Glutamatergic neuron (in vitro differentiated cells): ENCODE measurements around the gene SERPINI2. TPM values are rescaled to one million over a fixed set of nuclear protein-coding genes. Genes with fewer than 3 reads are reported as not detected.

Experiments
- DNase-seq: peaks from one replicate; pipeline ENCODE4 v3.0.0; 2022
- H3K27ac Mint-ChIP-seq: one replicate; pipeline ENCODE4 v1.8.0; 2020; ENCODE audit warnings: mild to moderate bottlenecking, mixed read lengths, inconsistent platforms; ENCODE audit not compliant: unreplicated experiment
- H3K27me3 Mint-ChIP-seq: one replicate; pipeline ENCODE4 v1.8.0; 2020; ENCODE audit warnings: mild to moderate bottlenecking, moderate library complexity, mixed read lengths, inconsistent platforms; ENCODE audit not compliant: unreplicated experiment
- H3K36me3 Mint-ChIP-seq: one replicate; pipeline ENCODE4 v1.8.0; 2020; ENCODE audit warnings: mild to moderate bottlenecking, mixed read lengths, inconsistent platforms; ENCODE audit not compliant: unreplicated experiment
- H3K4me1 Mint-ChIP-seq: one replicate; pipeline ENCODE4 v1.8.0; 2020; ENCODE audit warnings: mild to moderate bottlenecking, low read depth, mixed read lengths, inconsistent platforms; ENCODE audit not compliant: unreplicated experiment
- H3K4me3 Mint-ChIP-seq: one replicate; pipeline ENCODE4 v1.8.0; 2020; ENCODE audit warnings: mild to moderate bottlenecking, mixed read lengths, inconsistent platforms; ENCODE audit not compliant: unreplicated experiment
- H3K9me3 Mint-ChIP-seq: one replicate; pipeline ENCODE4 v1.8.0; 2020; ENCODE audit warnings: mild to moderate bottlenecking, moderate library complexity, mixed read lengths, inconsistent platforms; ENCODE audit not compliant: unreplicated experiment
- total RNA-seq: library from RNA; stranded (reverse); fragmentation: NEBNext Ultra II Directional; extraction: Animal tissue kit (Norgen Biotek cat#: 25700); gene quantifications from one replicate; pipeline ENCODE4 v1.2.1, GENCODE V29; 2021; ENCODE audit not compliant: unreplicated experiment
- TF ChIP-seq, protein P1 (sequence below): fragments of 200-600 bp; sonication (generic); IDR thresholded peaks from one replicate; pipeline ENCODE4 v1.5.0; 2021; ENCODE audit not compliant: partially characterized antibody, unreplicated experiment

Gene SERPINI2
- total RNA-seq, 1 donor from 2014 or later: not detected

DNA sequence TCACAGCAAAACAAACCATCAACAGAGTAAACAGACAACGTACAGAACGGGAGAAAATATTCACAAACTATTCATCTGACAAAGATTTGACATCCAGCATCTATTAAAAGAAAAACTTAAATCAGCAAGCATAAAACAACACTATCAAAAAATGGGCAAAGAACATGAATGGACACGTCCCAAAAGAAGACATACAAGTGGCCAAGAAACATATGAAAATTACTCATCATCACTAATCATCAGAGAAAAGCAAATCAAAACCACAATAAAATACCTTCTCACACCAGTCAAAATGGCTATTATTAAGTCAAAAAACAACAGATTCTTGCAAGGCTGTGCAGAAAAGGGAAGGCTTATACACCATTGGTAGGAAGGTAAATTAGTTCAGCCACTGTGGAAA lies 13.7 kb upstream of the SERPINI2 start:
- TF ChIP-seq, protein P1, sequence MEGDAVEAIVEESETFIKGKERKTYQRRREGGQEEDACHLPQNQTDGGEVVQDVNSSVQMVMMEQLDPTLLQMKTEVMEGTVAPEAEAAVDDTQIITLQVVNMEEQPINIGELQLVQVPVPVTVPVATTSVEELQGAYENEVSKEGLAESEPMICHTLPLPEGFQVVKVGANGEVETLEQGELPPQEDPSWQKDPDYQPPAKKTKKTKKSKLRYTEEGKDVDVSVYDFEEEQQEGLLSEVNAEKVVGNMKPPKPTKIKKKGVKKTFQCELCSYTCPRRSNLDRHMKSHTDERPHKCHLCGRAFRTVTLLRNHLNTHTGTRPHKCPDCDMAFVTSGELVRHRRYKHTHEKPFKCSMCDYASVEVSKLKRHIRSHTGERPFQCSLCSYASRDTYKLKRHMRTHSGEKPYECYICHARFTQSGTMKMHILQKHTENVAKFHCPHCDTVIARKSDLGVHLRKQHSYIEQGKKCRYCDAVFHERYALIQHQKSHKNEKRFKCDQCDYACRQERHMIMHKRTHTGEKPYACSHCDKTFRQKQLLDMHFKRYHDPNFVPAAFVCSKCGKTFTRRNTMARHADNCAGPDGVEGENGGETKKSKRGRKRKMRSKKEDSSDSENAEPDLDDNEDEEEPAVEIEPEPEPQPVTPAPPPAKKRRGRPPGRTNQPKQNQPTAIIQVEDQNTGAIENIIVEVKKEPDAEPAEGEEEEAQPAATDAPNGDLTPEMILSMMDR: no peak
- Mint-ChIP-seq H3K4me3 (no peak overlapping the region), H3K36me3 (no peaks in the 10 kb centered on the region), H3K27me3 (peaks cover 2% of the 10 kb centered on the region), H3K9me3 (peaks cover 2% of the 10 kb centered on the region), H3K27ac (no peak overlapping the region), H3K4me1 (no peaks in the 10 kb centered on the region)
- DNase-seq: no peak

DNA sequence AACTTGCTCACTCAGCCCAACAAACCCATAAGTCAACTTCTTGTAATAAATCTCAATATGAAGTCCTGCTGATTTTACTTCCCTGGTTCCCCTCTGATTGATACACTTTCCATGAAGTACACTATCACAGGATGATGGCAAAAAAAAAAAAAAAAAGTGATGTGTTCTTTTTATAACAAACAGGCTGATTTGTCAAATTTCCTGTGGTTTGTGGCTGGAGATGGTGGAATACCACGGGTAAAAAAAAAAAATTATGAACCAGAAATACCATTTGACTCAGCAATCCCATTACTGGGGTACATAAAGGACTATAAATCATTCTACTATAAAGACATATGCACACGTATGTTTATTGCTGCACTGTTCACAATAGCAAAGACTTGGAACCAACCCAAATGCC lies 10.7 kb upstream of the SERPINI2 start:
- TF ChIP-seq, protein P1: no peak
- no peaks in the 10 kb centered on the region for H3K36me3 Mint-ChIP-seq
- no peak for DNase-seq
- peaks cover 2% of the 10 kb centered on the region for H3K9me3 Mint-ChIP-seq
- H3K4me3 Mint-ChIP-seq: no peak overlapping the region
- H3K27me3 Mint-ChIP-seq: peaks cover 2% of the 10 kb centered on the region
- H3K27ac Mint-ChIP-seq: no peak overlapping the region
- no peaks in the 10 kb centered on the region for H3K4me1 Mint-ChIP-seq

DNA sequence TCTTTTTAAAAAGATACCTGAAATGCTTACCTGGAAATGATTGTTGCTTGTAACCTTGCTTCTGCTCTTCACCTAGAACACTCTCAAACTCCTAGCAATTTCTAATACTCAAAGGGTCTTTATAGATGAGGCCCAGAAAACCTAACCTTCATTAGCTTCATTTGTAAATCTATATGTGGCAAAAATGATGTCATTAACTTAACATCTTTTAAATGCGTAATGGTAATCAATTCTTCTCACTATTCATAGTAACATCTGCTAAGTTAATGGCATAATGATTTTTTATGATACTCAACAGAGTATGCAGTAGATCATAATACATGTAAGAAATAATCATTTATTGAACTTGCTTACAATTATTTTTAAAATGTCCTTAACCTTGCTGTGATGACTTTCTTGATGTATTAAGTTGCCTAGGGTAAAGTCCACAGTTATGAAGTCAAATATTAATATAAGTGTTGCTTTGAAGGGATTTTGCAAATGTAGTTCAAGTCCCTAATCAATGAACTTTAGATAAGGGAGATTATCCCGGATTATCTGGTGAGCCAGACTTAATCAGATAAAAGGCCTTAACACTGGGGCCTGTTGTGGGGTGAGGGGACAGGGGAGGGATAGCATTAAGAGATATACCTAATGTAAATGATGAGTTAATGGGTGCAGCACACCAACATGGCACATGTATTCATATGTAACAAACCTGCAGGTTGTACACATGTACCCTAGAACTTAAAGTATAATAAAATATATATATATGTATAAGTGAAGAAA lies 10.1 kb upstream of the SERPINI2 start:
- no peaks in the 10 kb centered on the region for H3K4me1 Mint-ChIP-seq
- no peak overlapping the region for H3K4me3 Mint-ChIP-seq

DNA sequence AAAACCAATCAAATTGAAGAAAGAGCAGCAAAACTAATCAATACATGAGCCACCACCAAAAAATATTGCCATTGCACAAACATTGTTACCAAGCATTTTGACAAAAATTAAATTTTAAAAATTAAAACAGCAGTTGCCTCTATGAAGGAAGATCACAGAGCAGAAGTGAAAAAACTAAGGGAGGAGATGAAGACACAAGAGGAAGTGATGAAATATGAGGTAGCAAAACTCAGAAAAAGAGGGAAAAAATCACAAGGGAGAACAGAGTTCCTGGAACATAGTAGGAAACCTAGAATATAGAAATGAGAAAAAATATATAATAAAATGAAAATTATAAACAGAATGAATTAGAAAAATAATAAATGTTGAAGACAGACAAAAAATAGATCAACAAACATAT lies 7.3 kb upstream of the SERPINI2 start:
- H3K27ac Mint-ChIP-seq: no peak overlapping the region
- DNase-seq: no peak
- TF ChIP-seq, protein P1: no peak
- H3K4me1 Mint-ChIP-seq: no peaks in the 10 kb centered on the region
- no peak overlapping the region for H3K4me3 Mint-ChIP-seq
- no peaks in the 10 kb centered on the region for H3K36me3 Mint-ChIP-seq
- H3K27me3 Mint-ChIP-seq: no peaks in the 10 kb centered on the region
- no peaks in the 10 kb centered on the region for H3K9me3 Mint-ChIP-seq

More for the DNA sequence above, 10.1 kb upstream of the SERPINI2 start:
- TF ChIP-seq, protein P1: no peak
- Mint-ChIP-seq H3K27me3 (peaks cover 2% of the 10 kb centered on the region), H3K9me3 (peaks cover 2% of the 10 kb centered on the region), H3K27ac (no peak overlapping the region), H3K36me3 (no peaks in the 10 kb centered on the region)
- no peak for DNase-seq

DNA sequence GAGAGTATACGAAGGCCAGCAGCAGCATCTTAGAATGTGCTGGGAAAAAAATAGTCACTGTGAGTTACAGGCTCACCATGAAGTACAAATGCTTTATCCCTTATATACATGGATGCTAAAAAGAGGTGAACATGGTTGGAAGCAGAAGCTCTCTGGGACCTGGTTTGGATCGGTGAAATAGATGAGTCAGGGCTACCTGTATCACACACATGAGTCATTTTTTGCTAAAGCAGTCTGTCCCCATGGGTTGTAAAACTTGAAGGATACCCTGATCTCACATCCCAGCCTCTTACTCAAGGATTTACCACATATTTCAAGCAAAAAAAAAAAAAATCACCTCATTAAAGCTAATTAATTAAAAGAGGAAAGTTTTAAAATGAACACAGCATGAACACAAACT lies 6.9 kb upstream of the SERPINI2 start:
- TF ChIP-seq, protein P1: no peak

More for the DNA sequence above, 6.9 kb upstream of the SERPINI2 start:
- H3K4me1 Mint-ChIP-seq: no peaks in the 10 kb centered on the region
- H3K27me3 Mint-ChIP-seq: no peaks in the 10 kb centered on the region
- no peak overlapping the region for H3K27ac Mint-ChIP-seq
- DNase-seq: no peak
- no peaks in the 10 kb centered on the region for H3K9me3 Mint-ChIP-seq
- no peaks in the 10 kb centered on the region for H3K36me3 Mint-ChIP-seq
- no peak overlapping the region for H3K4me3 Mint-ChIP-seq
